ENCODE measurements around the gene SCN4A.
"Not testable (repeated sequence)": the region's sequence is repeated elsewhere in the genome, so short reads cannot be mapped to it uniquely, and the experiment has no call there.

The SCN4A gene

DNA sequence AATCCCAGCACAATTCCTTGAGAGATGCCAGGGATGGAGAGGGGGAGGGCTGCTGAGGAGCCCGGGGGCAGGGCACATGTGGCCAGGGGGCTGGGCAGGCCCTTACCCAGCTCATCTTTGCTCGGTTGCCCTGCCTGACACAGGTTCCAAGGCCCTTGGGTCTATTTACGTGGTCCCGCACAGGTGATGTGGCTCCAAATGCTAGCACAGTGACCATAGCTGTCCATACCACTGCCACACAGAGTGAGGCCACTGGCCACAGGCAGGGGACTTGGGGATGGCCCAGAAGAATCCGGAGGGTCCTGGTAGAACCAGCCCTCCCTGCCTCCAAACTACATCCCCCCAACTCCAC is 15.4 kb upstream of the SCN4A start:
- Histone ChIP-seq H3K27ac (no peak overlapping the region), H3K4me3 (no peak overlapping the region)

GRCh38 chr17:63987221-63988126 is 14.8 kb upstream of the SCN4A start:
- Histone ChIP-seq H3K4me3 (no peak overlapping the region), H3K27ac (no peak overlapping the region)

- Histone ChIP-seq H3K4me3 (no peak overlapping the region), H3K27ac (no peak overlapping the region)
Measured at GRCh38 chr17:63986821-63987220, 14.1 kb upstream of the SCN4A start.

GRCh38 chr17:63985387-63986140 is 12.8 kb upstream of the SCN4A start:
- Histone ChIP-seq H3K27ac (peak overlapping the region in 15 of 21 experiments; percentile 23 to 80 (median 51)), H3K4me3 (no peak overlapping the region)

GRCh38 chr17:63984651-63985386 is 12.1 kb upstream of the SCN4A start:
- Histone ChIP-seq H3K4me3 (no peak overlapping the region), H3K27ac (peak overlapping the region in 16 of 21 experiments; percentile 1 to 80 (median 50))

DNA sequence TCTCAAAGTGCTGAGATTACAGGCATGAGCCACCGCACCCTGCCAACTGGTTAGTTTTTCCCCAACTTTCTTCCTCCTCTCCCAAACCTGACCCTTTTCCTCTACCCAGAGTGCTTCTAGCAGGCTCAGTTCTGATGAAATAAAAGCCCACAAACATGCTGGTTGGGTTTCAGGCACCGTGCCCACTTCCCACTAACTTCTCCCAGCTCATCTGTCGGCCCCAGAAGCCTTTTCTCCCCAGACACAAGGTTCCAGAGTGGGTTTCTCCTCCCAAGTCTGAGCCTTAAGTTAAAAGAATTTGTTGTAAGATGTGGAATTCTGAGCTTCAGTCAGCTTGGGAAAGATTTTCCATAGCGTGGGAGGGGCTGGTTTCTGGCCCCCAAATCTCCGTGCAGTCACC is 11.5 kb upstream of the SCN4A start:
- Histone ChIP-seq H3K27ac (peak overlapping the region in 18 of 21 experiments; percentile 1 to 79 (median 34)), H3K4me3 (no peak overlapping the region)

DNA sequence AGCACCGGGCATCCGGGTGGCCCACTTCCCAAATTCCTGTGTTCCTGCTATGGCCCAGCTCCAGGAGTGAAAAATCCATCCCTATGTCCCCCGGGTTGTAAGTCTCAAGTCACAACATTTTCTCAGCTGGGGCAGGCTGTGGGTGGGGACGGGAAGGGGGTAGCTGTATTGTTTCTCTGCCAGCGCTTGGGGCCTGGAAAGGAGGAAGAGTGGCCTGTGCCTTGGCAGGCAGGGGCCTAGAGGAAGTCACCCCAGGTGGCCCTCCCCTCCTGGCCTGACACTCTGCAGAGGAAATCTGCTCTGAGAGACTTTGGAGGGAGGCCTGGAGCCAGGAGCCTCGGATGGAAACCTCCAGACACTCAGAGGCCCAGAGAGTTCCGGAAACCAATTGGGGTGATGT is 10.6 kb upstream of the SCN4A start:
- H3K27ac ChIP-seq = peak overlapping the region in 12 of 21 experiments; percentile 1 to 79 (median 26)
- no peak overlapping the region for H3K4me3 ChIP-seq

- H3K4me3 ChIP-seq = not testable (repeated sequence)
- H3K27ac ChIP-seq = peak overlapping the region in 3 of 21 experiments; percentile 27 to 76 (median 66)
Measured at GRCh38 chr17:63982641-63983040, 9.9 kb upstream of the SCN4A start.

DNA sequence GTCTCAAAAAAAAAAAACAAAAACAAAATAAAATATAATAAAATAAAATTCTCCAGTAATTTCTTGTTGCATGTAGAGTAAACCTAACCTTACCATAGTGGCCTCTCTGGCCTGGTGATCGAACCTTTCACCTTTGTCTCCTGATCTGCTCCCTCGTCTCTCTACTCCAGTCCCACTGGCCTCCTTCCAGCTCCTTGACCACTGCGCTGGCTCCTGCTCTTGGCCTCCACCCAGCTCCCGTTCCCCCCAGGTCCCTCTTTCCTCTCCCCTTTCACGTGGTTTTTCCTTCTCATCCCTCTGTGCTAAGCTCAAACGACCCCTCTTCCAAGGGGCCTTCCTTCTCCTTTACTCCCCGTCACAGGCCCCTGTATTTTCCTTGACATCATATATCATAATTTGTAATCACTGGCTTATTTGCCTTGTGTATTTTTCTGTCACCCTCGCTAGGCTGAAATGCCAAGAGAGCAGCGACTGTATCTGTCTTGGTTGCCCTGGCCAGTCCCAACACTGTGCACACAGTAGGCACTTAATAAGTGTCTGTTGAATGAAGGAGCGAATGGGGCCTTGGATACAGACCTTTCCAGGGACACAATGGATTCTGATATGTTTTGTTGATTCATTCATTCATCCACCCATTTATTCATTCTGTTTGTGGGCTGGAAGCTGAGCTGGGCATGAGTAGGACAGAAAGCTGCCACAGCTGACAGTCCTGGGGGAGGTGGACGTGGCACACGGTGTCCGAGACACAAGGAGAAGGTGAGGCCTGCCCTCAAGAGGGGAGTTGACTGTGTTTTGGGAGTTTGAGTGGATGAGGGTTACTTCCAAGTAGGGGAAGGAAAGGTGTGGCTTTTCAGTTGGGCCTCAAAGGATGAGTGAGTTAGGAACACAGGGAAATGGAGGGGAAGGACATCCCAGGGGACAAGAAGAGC is 5.8 kb upstream of the SCN4A start:
- no peak overlapping the region for H3K27ac ChIP-seq
- no peak overlapping the region for H3K4me3 ChIP-seq

DNA sequence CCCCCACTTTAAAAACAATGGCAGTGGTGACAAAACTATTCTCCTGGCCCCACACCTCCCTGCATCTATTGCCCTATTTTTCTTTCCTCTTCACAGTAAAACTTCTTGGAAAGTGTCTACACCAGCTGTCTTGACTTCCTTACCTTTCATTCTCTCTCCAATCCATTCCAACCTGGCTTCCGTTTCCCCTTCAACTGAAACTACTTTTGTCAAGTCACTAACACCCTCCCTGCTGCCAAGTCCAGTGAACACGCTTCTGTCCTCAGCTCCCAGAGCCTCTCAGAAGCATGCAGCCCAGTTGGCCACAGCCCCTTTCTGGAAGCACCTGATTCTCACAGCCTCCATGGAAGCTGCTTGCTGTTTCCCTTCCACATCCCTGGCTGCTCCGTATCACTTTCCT is 4.0 kb upstream of the SCN4A start:
- H3K27ac ChIP-seq = no peak overlapping the region
- H3K4me3 ChIP-seq = no peak overlapping the region

- Histone ChIP-seq H3K4me3 (no peak overlapping the region), H3K27ac (no peak overlapping the region)
Measured at GRCh38 chr17:63975541-63976092, 2.9 kb upstream of the SCN4A start.

- Histone ChIP-seq H3K27ac (peak overlapping the region in 1 of 21 experiments; percentile 9), H3K4me3 (no peak overlapping the region)
Measured at GRCh38 chr17:63974594-63975192, 2.0 kb upstream of the SCN4A start.

GRCh38 chr17:63973930-63974593 is 1.3 kb upstream of the SCN4A start:
- peak overlapping the region in 1 of 21 experiments; percentile 9 for H3K27ac ChIP-seq
- no peak overlapping the region for H3K4me3 ChIP-seq

DNA sequence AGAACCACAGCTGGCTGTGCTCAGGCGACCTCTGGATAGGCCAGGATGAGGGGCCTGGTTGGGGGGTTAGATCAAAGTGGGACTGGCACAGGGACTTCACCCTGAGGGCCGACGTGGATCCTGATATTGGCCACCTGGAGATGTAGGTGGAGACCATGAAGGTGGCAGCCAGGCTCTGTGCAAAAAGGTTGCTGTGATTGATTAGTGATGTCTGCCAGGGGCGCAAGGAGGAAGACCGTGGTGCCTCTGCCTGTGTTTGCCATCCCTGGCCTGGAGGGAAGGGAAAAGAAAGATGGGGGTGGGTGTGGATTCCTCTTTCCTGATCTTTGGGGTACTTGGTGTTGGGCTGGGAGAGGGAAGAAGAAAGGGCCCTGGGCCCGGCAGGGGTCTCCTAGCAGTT is 529 bp upstream of the SCN4A start:
- H3K27ac ChIP-seq = no peak overlapping the region
- H3K4me3 ChIP-seq = no peak overlapping the region

GRCh38 chr17:63969278-63969677 is 3.4 kb downstream of the SCN4A start:
- no peak overlapping the region for H3K4me3 ChIP-seq
- no peak overlapping the region for H3K27ac ChIP-seq

DNA sequence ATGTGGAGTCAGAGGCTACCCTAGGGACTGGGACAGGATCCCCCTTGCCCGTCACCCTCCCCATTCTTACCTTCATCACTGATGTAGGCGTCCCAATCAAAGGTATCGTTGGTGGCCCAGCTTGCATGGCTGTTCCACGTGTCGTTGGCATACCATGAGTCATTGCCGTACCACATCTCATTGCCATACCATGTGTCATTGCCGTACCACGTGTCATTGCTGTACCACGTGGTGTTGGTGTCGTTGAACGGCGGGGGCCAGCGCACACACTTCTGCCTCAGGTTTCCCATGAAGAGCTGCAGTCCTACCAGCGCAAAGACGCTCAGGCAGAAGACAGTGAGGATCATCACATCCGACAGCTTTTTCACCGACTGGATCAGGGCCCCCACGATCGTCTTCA is 4.8 kb downstream of the SCN4A start:
- no peak overlapping the region for H3K27ac ChIP-seq
- no peak overlapping the region for H3K4me3 ChIP-seq

- Histone ChIP-seq H3K27ac (no peak overlapping the region), H3K4me3 (no peak overlapping the region)
Measured at GRCh38 chr17:63966646-63967264, 6.0 kb downstream of the SCN4A start.

- Histone ChIP-seq H3K4me3 (no peak overlapping the region), H3K27ac (peak overlapping the region in 1 of 21 experiments; percentile 37)
Measured at GRCh38 chr17:63963123-63963522, 9.6 kb downstream of the SCN4A start.
